Measurements from ENCODE around the gene FAR2.

DNA sequence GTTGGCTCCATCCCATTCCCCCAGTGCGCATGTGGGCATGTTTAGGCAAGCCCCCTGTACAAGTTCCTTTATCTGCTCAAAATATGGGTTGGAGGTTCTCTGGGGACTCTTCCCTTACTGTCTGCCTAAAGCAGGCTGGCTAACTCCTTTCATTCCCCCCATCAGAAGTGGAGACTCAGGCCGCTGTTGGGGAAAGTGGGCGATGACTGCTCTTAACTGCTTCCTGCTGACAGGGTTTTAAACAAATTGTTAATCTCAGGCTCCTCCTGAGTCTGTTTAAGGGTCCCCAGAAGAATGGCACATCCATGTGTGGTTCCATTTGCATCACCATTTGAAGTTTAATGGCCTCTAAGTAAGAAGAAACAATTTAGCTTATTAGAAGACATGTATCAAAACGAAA is 15.4 kb upstream of the FAR2 start:
- TF ChIP-seq, protein P1, sequence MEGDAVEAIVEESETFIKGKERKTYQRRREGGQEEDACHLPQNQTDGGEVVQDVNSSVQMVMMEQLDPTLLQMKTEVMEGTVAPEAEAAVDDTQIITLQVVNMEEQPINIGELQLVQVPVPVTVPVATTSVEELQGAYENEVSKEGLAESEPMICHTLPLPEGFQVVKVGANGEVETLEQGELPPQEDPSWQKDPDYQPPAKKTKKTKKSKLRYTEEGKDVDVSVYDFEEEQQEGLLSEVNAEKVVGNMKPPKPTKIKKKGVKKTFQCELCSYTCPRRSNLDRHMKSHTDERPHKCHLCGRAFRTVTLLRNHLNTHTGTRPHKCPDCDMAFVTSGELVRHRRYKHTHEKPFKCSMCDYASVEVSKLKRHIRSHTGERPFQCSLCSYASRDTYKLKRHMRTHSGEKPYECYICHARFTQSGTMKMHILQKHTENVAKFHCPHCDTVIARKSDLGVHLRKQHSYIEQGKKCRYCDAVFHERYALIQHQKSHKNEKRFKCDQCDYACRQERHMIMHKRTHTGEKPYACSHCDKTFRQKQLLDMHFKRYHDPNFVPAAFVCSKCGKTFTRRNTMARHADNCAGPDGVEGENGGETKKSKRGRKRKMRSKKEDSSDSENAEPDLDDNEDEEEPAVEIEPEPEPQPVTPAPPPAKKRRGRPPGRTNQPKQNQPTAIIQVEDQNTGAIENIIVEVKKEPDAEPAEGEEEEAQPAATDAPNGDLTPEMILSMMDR (IDR thresholded peaks at IDR 0.05 in 4 of 5, conservative IDR thresholded peaks at IDR 0.05 in 1 of 5), result no peak
- no peak for TF ChIP-seq POLR2A (IDR thresholded peaks at IDR 0.05)

Measured in gastrocnemius medialis (tissue), 4 donors.